Measurements from ENCODE around the gene C13orf46. TPM values are rescaled to one million over a fixed set of nuclear protein-coding genes. Genes with fewer than 3 reads are reported as not detected.

The C13orf46 gene
- polyA plus RNA-seq, 1 donor (not counting 4 experiments of a cell fraction or from before 2014, with no cell fraction given) = not detected

DNA sequence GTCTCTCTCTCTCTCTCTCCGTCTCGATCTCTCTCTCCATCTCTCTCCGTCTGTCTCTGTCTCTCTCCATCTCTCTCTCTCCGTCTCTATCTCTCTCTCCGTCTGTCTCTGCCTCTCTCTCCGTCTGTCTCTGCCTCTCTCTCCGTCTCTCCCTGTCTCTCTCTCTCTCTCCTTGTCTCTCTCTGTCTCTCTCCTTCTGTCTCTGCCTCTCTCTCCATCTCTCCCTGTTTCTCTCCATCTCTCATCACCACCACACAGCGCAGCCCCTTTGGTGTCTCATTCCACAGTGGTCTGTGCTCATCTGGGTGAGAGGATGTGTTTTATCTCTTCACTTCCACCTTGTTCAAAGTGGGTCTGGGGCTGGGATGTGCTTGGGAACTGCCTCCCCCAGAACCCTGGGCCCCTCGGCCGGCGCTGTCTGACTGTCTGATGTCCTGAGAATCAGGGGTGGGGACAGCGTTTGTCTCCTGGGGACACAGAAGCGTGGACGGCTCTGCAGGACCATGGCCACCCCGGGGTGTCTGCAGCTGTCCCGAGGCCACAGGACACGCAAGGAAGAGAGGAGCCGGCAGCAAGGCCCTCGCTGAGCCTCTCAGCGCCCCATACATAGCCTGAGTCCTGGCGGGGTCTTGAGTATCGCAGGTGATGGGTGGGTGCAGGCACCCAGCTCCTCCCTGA, 40.2 kb upstream of the C13orf46 start:
- Histone ChIP-seq H4K20me1 (ENCODE audit: control insufficient read depth, extremely low read depth, insufficient read depth, low read length) (peaks cover 3% of the 10 kb centered on the region), H3K9ac (ENCODE audit: control insufficient read depth, extremely low read depth, insufficient read depth, low read length) (no peak overlapping the region), H3K79me2 (ENCODE audit: control insufficient read depth, insufficient read depth, low read length) (no peaks in the 10 kb centered on the region), H3K27ac (ENCODE audit: control insufficient read depth, insufficient read depth, low read length) (no peak overlapping the region), H3K4me2 (ENCODE audit: control insufficient read depth, extremely low read depth, insufficient read depth, low read depth, low read length) (no peak overlapping the region), H2AFZ (ENCODE audit: control insufficient read depth, low read length) (no peak overlapping the region), H3K4me1 (ENCODE audit: control insufficient read depth, extremely low read depth, insufficient read depth, low read length) (peaks cover 9% of the 10 kb centered on the region), H3K9me1 (ENCODE audit: control insufficient read depth, extremely low read depth, insufficient read depth, low read length) (no peaks in the 10 kb centered on the region), H3K9me3 (ENCODE audit: control insufficient read depth, low read depth, low read length) (no peaks in the 10 kb centered on the region), H3K36me3 (ENCODE audit: control insufficient read depth in 2 of 2, extremely low read depth in 1 of 2, insufficient read depth in 2 of 2, low read length in 2 of 2) (peaks cover 0 to 2% of the 10 kb centered on the region in 2 experiments), H3K27me3 (ENCODE audit: control insufficient read depth, extremely low read depth, insufficient read depth, low read length) (no peaks in the 10 kb centered on the region), H3K4me3 (ENCODE audit: control insufficient read depth in 2 of 3, extremely low read depth in 1 of 3, insufficient read depth in 2 of 3, low read depth in 1 of 3, low read length in 3 of 3) (no peak overlapping the region)
- DNase-seq (ENCODE audit: low read depth, low spot score) (no peak), FAIRE-seq (no peak)
- dilution Hi-C loops (cut with MboI; ENCODE audit: extremely low pct_ligation_motif_present, low sequenced_read_pairs) = no loop called here
- no peak for TF ChIP-seq EZH2 (IDR thresholded peaks at IDR 0.05; ENCODE audit: low read length)
- TF ChIP-seq, protein P1, sequence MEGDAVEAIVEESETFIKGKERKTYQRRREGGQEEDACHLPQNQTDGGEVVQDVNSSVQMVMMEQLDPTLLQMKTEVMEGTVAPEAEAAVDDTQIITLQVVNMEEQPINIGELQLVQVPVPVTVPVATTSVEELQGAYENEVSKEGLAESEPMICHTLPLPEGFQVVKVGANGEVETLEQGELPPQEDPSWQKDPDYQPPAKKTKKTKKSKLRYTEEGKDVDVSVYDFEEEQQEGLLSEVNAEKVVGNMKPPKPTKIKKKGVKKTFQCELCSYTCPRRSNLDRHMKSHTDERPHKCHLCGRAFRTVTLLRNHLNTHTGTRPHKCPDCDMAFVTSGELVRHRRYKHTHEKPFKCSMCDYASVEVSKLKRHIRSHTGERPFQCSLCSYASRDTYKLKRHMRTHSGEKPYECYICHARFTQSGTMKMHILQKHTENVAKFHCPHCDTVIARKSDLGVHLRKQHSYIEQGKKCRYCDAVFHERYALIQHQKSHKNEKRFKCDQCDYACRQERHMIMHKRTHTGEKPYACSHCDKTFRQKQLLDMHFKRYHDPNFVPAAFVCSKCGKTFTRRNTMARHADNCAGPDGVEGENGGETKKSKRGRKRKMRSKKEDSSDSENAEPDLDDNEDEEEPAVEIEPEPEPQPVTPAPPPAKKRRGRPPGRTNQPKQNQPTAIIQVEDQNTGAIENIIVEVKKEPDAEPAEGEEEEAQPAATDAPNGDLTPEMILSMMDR (optimal IDR thresholded peaks at IDR 0.05 in 1 of 3, IDR thresholded peaks at IDR 0.05 in 1 of 3, conservative IDR thresholded peaks at IDR 0.05 in 1 of 3; ENCODE audit: extremely low read depth in 1 of 3, insufficient read depth in 2 of 3, low read length in 3 of 3) = no peak

DNA sequence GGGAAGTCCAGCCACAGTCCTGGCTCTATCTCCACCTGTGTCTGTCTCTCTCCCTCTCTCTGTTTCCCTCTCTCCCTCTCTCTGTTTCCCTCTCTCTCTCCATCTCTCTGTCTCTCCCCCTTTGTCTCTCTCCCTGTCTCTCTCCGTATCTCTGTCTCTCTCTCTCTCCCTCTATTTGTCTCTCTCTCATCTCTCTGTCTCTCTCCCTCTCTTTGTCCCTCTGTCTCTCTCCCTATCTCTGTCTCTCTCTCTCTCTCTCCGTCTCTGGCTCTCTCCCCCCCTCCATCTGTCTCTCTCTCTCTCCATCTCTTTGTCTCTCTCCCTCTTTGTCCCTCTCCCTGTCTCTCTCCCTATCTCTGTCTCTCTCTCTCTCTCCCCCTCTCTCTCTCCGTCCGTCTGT, 39.5 kb upstream of the C13orf46 start:
- no peak overlapping the region for H3K27ac ChIP-seq (ENCODE audit: control insufficient read depth, insufficient read depth, low read length)
- FAIRE-seq (no peak), DNase-seq (ENCODE audit: low read depth, low spot score) (no peak)
- dilution Hi-C loops (cut with MboI; ENCODE audit: extremely low pct_ligation_motif_present, low sequenced_read_pairs) = no loop called here
- peaks cover 3% of the 10 kb centered on the region for H4K20me1 ChIP-seq (ENCODE audit: control insufficient read depth, extremely low read depth, insufficient read depth, low read length)
- no peaks in the 10 kb centered on the region for H3K9me1 ChIP-seq (ENCODE audit: control insufficient read depth, extremely low read depth, insufficient read depth, low read length)
- H3K79me2 ChIP-seq (ENCODE audit: control insufficient read depth, insufficient read depth, low read length) = no peaks in the 10 kb centered on the region
- no peak for TF ChIP-seq EZH2 (IDR thresholded peaks at IDR 0.05; ENCODE audit: low read length)
- TF ChIP-seq, protein P1 (optimal IDR thresholded peaks at IDR 0.05 in 1 of 3, IDR thresholded peaks at IDR 0.05 in 1 of 3, conservative IDR thresholded peaks at IDR 0.05 in 1 of 3; ENCODE audit: extremely low read depth in 1 of 3, insufficient read depth in 2 of 3, low read length in 3 of 3) = no peak
- H3K4me3 ChIP-seq (ENCODE audit: control insufficient read depth in 2 of 3, extremely low read depth in 1 of 3, insufficient read depth in 2 of 3, low read depth in 1 of 3, low read length in 3 of 3) = no peak overlapping the region
- H2AFZ ChIP-seq (ENCODE audit: control insufficient read depth, low read length) = no peak overlapping the region
- H3K27me3 ChIP-seq (ENCODE audit: control insufficient read depth, extremely low read depth, insufficient read depth, low read length) = no peaks in the 10 kb centered on the region
- no peak overlapping the region for H3K9ac ChIP-seq (ENCODE audit: control insufficient read depth, extremely low read depth, insufficient read depth, low read length)
- no peaks in the 10 kb centered on the region for H3K9me3 ChIP-seq (ENCODE audit: control insufficient read depth, low read depth, low read length)
- no peak overlapping the region for H3K4me2 ChIP-seq (ENCODE audit: control insufficient read depth, extremely low read depth, insufficient read depth, low read depth, low read length)
- H3K36me3 ChIP-seq (ENCODE audit: control insufficient read depth in 2 of 2, extremely low read depth in 1 of 2, insufficient read depth in 2 of 2, low read length in 2 of 2) = peaks cover 0 to 2% of the 10 kb centered on the region in 2 experiments
- peaks cover 9% of the 10 kb centered on the region for H3K4me1 ChIP-seq (ENCODE audit: control insufficient read depth, extremely low read depth, insufficient read depth, low read length)
